DOHH2 (cell line): ENCODE results near the gene RAB29.

Experiments
- EZH2phosphoT487 ChIP-seq: fragments of 200-600 bp; sonication (generic); IDR thresholded peaks from 2 replicates; pipeline ENCODE4 v1.6.1; 2017; ENCODE audit warnings: borderline replicate concordance, mild to moderate bottlenecking, antibody characterized with exemption, low read length, moderate library complexity, mixed read lengths
- TF ChIP-seq, protein P1 (sequence below): fragments of 200-600 bp; sonication (generic); IDR thresholded peaks from one replicate; pipeline ENCODE4 v1.5.1; 2014; ENCODE audit warnings: antibody characterized with exemption, mild to moderate bottlenecking, low read depth, low read length; ENCODE audit not compliant: poor library complexity, severe bottlenecking

DNA sequence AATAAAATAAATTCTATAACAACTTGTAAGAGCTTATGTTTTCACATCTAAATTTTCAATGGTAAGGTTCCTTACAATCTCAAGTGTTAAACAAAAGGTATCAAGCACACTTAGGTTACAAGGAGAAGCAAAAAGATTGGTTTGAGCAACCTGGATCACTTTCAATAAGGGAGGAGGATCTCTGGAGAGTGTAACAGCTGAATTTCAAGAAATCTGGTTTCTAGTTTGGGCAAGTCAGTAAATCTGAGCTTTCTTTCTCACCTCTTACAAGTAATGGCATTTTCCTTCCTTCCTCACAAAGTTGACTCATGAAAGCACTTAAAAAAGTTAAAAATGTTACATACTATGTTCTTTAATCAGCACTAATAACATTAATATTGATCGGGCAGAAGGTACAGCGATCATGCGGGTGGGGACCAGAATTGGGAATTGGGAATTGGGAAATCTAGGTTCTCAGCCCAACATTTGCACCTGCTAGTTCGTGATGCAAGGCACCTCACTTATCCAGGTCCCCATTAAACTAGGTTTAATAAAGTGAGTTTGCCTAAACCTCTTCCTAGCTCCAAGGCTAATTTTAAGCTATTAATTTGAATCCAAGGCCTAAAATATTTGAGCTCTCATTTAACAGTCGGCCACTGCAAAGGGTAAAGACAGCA, 28.4 kb downstream of the RAB29 start:
- TF ChIP-seq, protein P1, sequence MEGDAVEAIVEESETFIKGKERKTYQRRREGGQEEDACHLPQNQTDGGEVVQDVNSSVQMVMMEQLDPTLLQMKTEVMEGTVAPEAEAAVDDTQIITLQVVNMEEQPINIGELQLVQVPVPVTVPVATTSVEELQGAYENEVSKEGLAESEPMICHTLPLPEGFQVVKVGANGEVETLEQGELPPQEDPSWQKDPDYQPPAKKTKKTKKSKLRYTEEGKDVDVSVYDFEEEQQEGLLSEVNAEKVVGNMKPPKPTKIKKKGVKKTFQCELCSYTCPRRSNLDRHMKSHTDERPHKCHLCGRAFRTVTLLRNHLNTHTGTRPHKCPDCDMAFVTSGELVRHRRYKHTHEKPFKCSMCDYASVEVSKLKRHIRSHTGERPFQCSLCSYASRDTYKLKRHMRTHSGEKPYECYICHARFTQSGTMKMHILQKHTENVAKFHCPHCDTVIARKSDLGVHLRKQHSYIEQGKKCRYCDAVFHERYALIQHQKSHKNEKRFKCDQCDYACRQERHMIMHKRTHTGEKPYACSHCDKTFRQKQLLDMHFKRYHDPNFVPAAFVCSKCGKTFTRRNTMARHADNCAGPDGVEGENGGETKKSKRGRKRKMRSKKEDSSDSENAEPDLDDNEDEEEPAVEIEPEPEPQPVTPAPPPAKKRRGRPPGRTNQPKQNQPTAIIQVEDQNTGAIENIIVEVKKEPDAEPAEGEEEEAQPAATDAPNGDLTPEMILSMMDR: no peak
- no peak for TF ChIP-seq EZH2phosphoT487
